Neural cell (in vitro differentiated cells): ENCODE results near the gene ZNF747. TPM values are rescaled to one million over a fixed set of nuclear protein-coding genes. Genes with fewer than 3 reads are reported as not detected.

Experiments used
- H2AFZ ChIP-seq: fragments of 200-600, 300-800 bp; sonication (generic), shearing (Covaris generic); 2 replicates; pipeline ENCODE4 v1.6.0; 2014; ENCODE audit warnings: low read depth, mild to moderate bottlenecking, antibody characterized with exemption, low read length, moderate library complexity
- H3F3A ChIP-seq: fragments of 200-600 bp; shearing (Covaris generic); 2 replicates; pipeline ENCODE4 v1.6.1; 2016; ENCODE audit warnings: mild to moderate bottlenecking, moderate library complexity, mixed read lengths, antibody characterized with exemption, low read length; ENCODE audit not compliant: insufficient read depth, poor library complexity, severe bottlenecking
- H3K27ac ChIP-seq: fragments of 200-600, 300-800 bp; sonication (generic), shearing (Covaris generic); 2 replicates; pipeline ENCODE4 v1.5.1; 2014; ENCODE audit warnings: mild to moderate bottlenecking, low read length, moderate library complexity
- H3K27me3 ChIP-seq: fragments of 300-800, 200-600 bp; sonication (generic), shearing (Covaris generic); 2 replicates; pipeline ENCODE4 v1.6.0; 2014; ENCODE audit warnings: mild to moderate bottlenecking, low read depth, low read length, moderate library complexity; ENCODE audit not compliant: insufficient read depth
- H3K36me3 ChIP-seq: fragments of 300-800, 200-600 bp; sonication (generic), shearing (Covaris generic); 2 replicates; pipeline ENCODE4 v1.5.1; 2014; ENCODE audit warnings: mild to moderate bottlenecking, antibody characterized with exemption, low read length, moderate library complexity; ENCODE audit not compliant: insufficient read depth
- H3K4me2 ChIP-seq: fragments of 300-800, 200-600 bp; sonication (generic), shearing (Covaris generic); 2 replicates; pipeline ENCODE4 v1.6.0; 2014; ENCODE audit warnings: mild to moderate bottlenecking, low read length
- H3K4me3 ChIP-seq: fragments of 300-800, 200-600 bp; sonication (generic), shearing (Covaris generic); 2 replicates; pipeline ENCODE4 v1.5.1; 2014; ENCODE audit warnings: mild to moderate bottlenecking, low read length, moderate library complexity
- H3K79me2 ChIP-seq: fragments of 200-600 bp; shearing (Covaris generic); replicated peaks from 2 replicates; pipeline ENCODE4 v1.6.0; 2014; ENCODE audit warnings: mild to moderate bottlenecking, low read length, moderate library complexity; ENCODE audit not compliant: insufficient read depth
- H3K9ac ChIP-seq: fragments of 300-800, 200-600 bp; sonication (generic), shearing (Covaris generic); 2 replicates; pipeline ENCODE4 v1.6.1; 2016; ENCODE audit warnings: mild to moderate bottlenecking, low read length, mixed read lengths
- H3K9me2 ChIP-seq: fragments of 200-600 bp; shearing (Covaris generic); 2 replicates; pipeline ENCODE4 v1.6.1; 2016; ENCODE audit warnings: mild to moderate bottlenecking, low read length, mixed read lengths; ENCODE audit not compliant: insufficient read depth
- H3K9me3 ChIP-seq: fragments of 200-600, 300-800 bp; sonication (generic), shearing (Covaris generic); 2 replicates; pipeline ENCODE4 v1.6.1; 2016; ENCODE audit warnings: mild to moderate bottlenecking, mixed run types, low read length, moderate library complexity, mixed read lengths
- H4K20me1 ChIP-seq: fragments of 200-600 bp; shearing (Covaris generic); 2 replicates; pipeline ENCODE4 v1.6.1; 2016; ENCODE audit warnings: mild to moderate bottlenecking, mixed run types; ENCODE audit not compliant: insufficient read depth
- EP300 ChIP-seq: fragments of 450-650 bp; conservative IDR thresholded peaks from 2 replicates; pipeline ENCODE4 v1.6.1; 2014; ENCODE audit warnings: antibody characterized with exemption, mild to moderate bottlenecking, moderate library complexity; ENCODE audit not compliant: poor library complexity, severe bottlenecking
- EZH2 ChIP-seq: fragments of 200-600, 300-800 bp; shearing (Covaris generic), sonication (generic); IDR thresholded peaks from 2 replicates; pipeline ENCODE4 v1.6.1; 2014; ENCODE audit warnings: antibody characterized with exemption, low read length, borderline replicate concordance, mild to moderate bottlenecking; ENCODE audit not compliant: insufficient read depth, poor library complexity, severe bottlenecking
- MXI1 ChIP-seq: fragments of 450-650 bp; conservative IDR thresholded peaks from 2 replicates; pipeline ENCODE4 v1.6.1; 2014; ENCODE audit warnings: antibody characterized with exemption, mild to moderate bottlenecking; ENCODE audit not compliant: poor library complexity, severe bottlenecking
- POLR2AphosphoS5 ChIP-seq: IDR thresholded peaks from 2 replicates; pipeline ENCODE4 v1.6.1; 2012
- RAD21 ChIP-seq: fragments of 450-650 bp; conservative IDR thresholded peaks from 2 replicates; pipeline ENCODE4 v1.6.1; 2014; ENCODE audit warnings: antibody characterized with exemption, mild to moderate bottlenecking, moderate library complexity
- SMC3 ChIP-seq: fragments of 450-650 bp; conservative IDR thresholded peaks from 2 replicates; pipeline ENCODE4 v1.6.1; 2014; ENCODE audit warnings: antibody characterized with exemption, mild to moderate bottlenecking, moderate library complexity; ENCODE audit not compliant: poor library complexity
- TAF1 ChIP-seq: IDR thresholded peaks from 2 replicates; pipeline ENCODE4 v1.6.1; 2012; ENCODE audit warnings: low read depth
- polyA plus RNA-seq: library from polyadenylated mRNA; depleted of rRNA; stranded (reverse); fragments of >200 nt; gene quantifications from 2 replicates; pipeline ENCODE4 v1.2.3, GENCODE V29; 2014
- TF ChIP-seq, protein P1 (sequence below): IDR thresholded peaks from 2 replicates; pipeline ENCODE4 v1.6.1; 2012; ENCODE audit warnings: borderline replicate concordance
- TF ChIP-seq, protein P2 (sequence below): fragments of 450-650 bp; IDR thresholded peaks from 2 replicates; pipeline ENCODE4 v1.5.1; 2014; ENCODE audit warnings: antibody characterized with exemption, mild to moderate bottlenecking, moderate library complexity; ENCODE audit not compliant: poor library complexity, severe bottlenecking

The ZNF747 gene
- polyA plus RNA-seq, 1 donor from 2014 or later: 5.7 TPM

DNA sequence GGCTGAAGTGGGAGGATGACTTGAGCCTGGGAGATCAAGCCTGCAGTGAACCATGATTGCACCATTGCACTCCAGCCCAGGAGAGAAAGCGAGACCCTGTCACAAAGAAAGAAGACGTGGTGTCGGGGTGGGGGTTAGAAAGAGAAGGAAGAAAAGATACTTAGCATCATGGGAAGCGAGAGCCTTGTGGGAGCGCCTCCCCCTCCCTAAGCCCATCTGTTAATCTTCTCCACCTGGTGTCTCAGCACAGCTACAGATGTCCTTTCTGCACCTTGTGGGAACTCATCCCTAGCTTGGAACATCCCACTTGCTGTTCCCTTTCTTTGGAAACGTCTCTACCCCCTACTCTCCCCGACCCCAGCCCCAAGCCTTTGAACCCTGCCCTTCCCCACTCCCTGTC lies 30.9 kb upstream of the ZNF747 start:
- Histone ChIP-seq H3K9me2 (no peaks in the 10 kb centered on the region), H3K27ac (no peak overlapping the region), H3K27me3 (no peaks in the 10 kb centered on the region), H3K79me2 (no peaks in the 10 kb centered on the region), H4K20me1 (no peaks in the 10 kb centered on the region), H3K4me3 (no peak overlapping the region), H3F3A (peaks cover 4% of the 10 kb centered on the region), H3K4me2 (no peak overlapping the region), H2AFZ (no peak overlapping the region), H3K9me3 (no peaks in the 10 kb centered on the region), H3K9ac (no peak overlapping the region), H3K36me3 (no peaks in the 10 kb centered on the region)
- TF ChIP-seq, protein P1, sequence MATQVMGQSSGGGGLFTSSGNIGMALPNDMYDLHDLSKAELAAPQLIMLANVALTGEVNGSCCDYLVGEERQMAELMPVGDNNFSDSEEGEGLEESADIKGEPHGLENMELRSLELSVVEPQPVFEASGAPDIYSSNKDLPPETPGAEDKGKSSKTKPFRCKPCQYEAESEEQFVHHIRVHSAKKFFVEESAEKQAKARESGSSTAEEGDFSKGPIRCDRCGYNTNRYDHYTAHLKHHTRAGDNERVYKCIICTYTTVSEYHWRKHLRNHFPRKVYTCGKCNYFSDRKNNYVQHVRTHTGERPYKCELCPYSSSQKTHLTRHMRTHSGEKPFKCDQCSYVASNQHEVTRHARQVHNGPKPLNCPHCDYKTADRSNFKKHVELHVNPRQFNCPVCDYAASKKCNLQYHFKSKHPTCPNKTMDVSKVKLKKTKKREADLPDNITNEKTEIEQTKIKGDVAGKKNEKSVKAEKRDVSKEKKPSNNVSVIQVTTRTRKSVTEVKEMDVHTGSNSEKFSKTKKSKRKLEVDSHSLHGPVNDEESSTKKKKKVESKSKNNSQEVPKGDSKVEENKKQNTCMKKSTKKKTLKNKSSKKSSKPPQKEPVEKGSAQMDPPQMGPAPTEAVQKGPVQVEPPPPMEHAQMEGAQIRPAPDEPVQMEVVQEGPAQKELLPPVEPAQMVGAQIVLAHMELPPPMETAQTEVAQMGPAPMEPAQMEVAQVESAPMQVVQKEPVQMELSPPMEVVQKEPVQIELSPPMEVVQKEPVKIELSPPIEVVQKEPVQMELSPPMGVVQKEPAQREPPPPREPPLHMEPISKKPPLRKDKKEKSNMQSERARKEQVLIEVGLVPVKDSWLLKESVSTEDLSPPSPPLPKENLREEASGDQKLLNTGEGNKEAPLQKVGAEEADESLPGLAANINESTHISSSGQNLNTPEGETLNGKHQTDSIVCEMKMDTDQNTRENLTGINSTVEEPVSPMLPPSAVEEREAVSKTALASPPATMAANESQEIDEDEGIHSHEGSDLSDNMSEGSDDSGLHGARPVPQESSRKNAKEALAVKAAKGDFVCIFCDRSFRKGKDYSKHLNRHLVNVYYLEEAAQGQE: no peak
- no peak for TF ChIP-seq POLR2AphosphoS5
- TF ChIP-seq SMC3: no peak
- TF ChIP-seq MXI1: no peak

DNA sequence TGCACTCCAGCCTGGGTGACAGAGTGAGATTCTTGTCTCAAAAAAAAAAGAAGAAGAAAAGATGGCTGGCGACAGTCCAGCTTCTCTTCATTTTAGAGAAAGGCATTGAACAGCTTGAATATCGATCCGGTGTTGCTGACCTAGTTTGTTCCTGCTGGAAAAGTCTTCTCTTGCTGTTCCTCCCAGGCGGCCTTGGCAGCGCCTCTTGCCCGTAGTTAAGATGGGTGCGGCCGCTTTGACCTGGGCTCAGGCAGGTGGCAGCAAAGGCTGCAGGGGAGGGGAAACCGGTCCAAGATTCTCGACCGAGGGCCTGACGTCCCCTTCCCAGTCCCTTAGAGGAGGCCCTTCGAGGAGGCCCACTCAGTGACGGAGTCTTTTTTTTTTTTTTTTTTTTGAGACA lies 27.4 kb upstream of the ZNF747 start:
- no peaks in the 10 kb centered on the region for H3K36me3 ChIP-seq
- no peaks in the 10 kb centered on the region for H3F3A ChIP-seq
- H3K27me3 ChIP-seq: no peaks in the 10 kb centered on the region
- no peaks in the 10 kb centered on the region for H4K20me1 ChIP-seq
- TF ChIP-seq SMC3: no peak
- TF ChIP-seq, protein P1: no peak
- TF ChIP-seq POLR2AphosphoS5: no peak
- TF ChIP-seq EZH2: no peak
- no peak for TF ChIP-seq MXI1
- TF ChIP-seq, protein P2, sequence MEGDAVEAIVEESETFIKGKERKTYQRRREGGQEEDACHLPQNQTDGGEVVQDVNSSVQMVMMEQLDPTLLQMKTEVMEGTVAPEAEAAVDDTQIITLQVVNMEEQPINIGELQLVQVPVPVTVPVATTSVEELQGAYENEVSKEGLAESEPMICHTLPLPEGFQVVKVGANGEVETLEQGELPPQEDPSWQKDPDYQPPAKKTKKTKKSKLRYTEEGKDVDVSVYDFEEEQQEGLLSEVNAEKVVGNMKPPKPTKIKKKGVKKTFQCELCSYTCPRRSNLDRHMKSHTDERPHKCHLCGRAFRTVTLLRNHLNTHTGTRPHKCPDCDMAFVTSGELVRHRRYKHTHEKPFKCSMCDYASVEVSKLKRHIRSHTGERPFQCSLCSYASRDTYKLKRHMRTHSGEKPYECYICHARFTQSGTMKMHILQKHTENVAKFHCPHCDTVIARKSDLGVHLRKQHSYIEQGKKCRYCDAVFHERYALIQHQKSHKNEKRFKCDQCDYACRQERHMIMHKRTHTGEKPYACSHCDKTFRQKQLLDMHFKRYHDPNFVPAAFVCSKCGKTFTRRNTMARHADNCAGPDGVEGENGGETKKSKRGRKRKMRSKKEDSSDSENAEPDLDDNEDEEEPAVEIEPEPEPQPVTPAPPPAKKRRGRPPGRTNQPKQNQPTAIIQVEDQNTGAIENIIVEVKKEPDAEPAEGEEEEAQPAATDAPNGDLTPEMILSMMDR: no peak
- TF ChIP-seq TAF1: no peak
- TF ChIP-seq RAD21: no peak
- TF ChIP-seq EP300: no peak
- H3K9ac ChIP-seq: no peak overlapping the region
- no peak overlapping the region for H3K4me2 ChIP-seq
- H3K27ac ChIP-seq: no peak overlapping the region
- no peaks in the 10 kb centered on the region for H3K9me2 ChIP-seq
- H3K9me3 ChIP-seq: no peaks in the 10 kb centered on the region
- H3K79me2 ChIP-seq: no peaks in the 10 kb centered on the region
- no peak overlapping the region for H3K4me3 ChIP-seq
- no peak overlapping the region for H2AFZ ChIP-seq
